Hepatocyte (in vitro differentiated cells): Measurements from ENCODE around the gene ST6GALNAC4. TPM values are rescaled to one million over a fixed set of nuclear protein-coding genes. Genes with fewer than 3 reads are reported as not detected.

Source experiments
- DNase-seq: peaks from one replicate; pipeline ENCODE4 v3.0.0-alpha.2; 2016; ENCODE audit warnings: low spot score
- H2AFZ ChIP-seq: fragments of 200-600 bp; sonication (generic); 2 replicates; pipeline ENCODE4 v1.6.0; 2016; ENCODE audit warnings: antibody characterized with exemption, mild to moderate bottlenecking
- H3K27ac ChIP-seq: fragments of 200-600 bp; sonication (generic); 2 replicates; pipeline ENCODE4 v1.5.1; 2016; ENCODE audit warnings: mild to moderate bottlenecking
- H3K27me3 ChIP-seq: fragments of 200-600 bp; sonication (generic); 2 replicates; pipeline ENCODE4 v1.6.1; 2016
- H3K36me3 ChIP-seq: fragments of 200-600 bp; sonication (generic); replicated peaks from 2 replicates; pipeline ENCODE4 v1.5.1; 2016; ENCODE audit warnings: low read depth; ENCODE audit not compliant: insufficient read depth
- H3K4me1 ChIP-seq: fragments of 200-600 bp; sonication (generic); 2 replicates; pipeline ENCODE4 v1.5.1; 2016; ENCODE audit warnings: mild to moderate bottlenecking, moderate library complexity; ENCODE audit not compliant: insufficient read depth
- H3K4me2 ChIP-seq: fragments of 200-600 bp; sonication (generic); 2 replicates; pipeline ENCODE4 v1.6.0; 2016
- H3K4me3 ChIP-seq: fragments of 200-600 bp; sonication (generic); 2 replicates; pipeline ENCODE4 v1.5.1; 2016; ENCODE audit warnings: mild to moderate bottlenecking
- H3K79me2 ChIP-seq: fragments of 200-600 bp; sonication (generic); 2 replicates; pipeline ENCODE4 v1.6.0; 2017; ENCODE audit warnings: mild to moderate bottlenecking
- H3K9me2 ChIP-seq: fragments of 200-600 bp; sonication (generic); replicated peaks from 2 replicates; pipeline ENCODE4 v1.6.0; 2017; ENCODE audit warnings: mild to moderate bottlenecking; ENCODE audit not compliant: insufficient read depth
- H3K9me3 ChIP-seq: fragments of 200-600 bp; sonication (generic); 2 replicates; pipeline ENCODE4 v1.5.1; 2016; ENCODE audit warnings: low read depth, mild to moderate bottlenecking
- H4K20me1 ChIP-seq: fragments of 200-600 bp; sonication (generic); 2 replicates; pipeline ENCODE4 v1.6.0; 2016; ENCODE audit warnings: mild to moderate bottlenecking; ENCODE audit not compliant: insufficient read depth, poor library complexity, severe bottlenecking
- CTCF ChIP-seq: fragments of 200-600 bp; sonication (generic); IDR thresholded peaks from 2 replicates; pipeline ENCODE4 v1.5.1; 2016; ENCODE audit warnings: antibody characterized with exemption, mild to moderate bottlenecking; ENCODE audit not compliant: poor library complexity
- EZH2 ChIP-seq: fragments of 200-600 bp; sonication (generic); IDR thresholded peaks from 2 replicates; pipeline ENCODE4 v1.6.1; 2016; ENCODE audit warnings: antibody characterized with exemption, mild to moderate bottlenecking, borderline replicate concordance
- EZH2phosphoT487 ChIP-seq: fragments of 200-600 bp; sonication (generic); IDR thresholded peaks from one replicate; pipeline ENCODE4 v1.6.1; 2018; ENCODE audit warnings: antibody characterized with exemption, mild to moderate bottlenecking, low read depth, moderate library complexity; ENCODE audit not compliant: unreplicated experiment, severe bottlenecking
- WGBS: methylation state at CpG from one replicate; pipeline ENCODE4 v1.1.6; 2016; ENCODE audit warnings: low lambda C conversion rate; ENCODE audit errors: missing lambda C conversion rate; 5-methylcytosine and 5-hydroxymethylcytosine counted together
- polyA plus RNA-seq: library from polyadenylated mRNA; unstranded; fragments of >200 nt; fragmentation: Nextera tagmentation; extraction: Ambion mirVana; gene quantifications from 2 replicates; pipeline ENCODE4 v1.2.1, GENCODE V29; 2016
- total RNA-seq: library from RNA; depleted of rRNA; stranded (reverse); fragments of >200 nt; gene quantifications from 2 replicates; pipeline ENCODE4 v1.2.3, GENCODE V29; 2014

ST6GALNAC4 gene
- total and polyA plus RNA-seq, 2 experiments from 2014 or later, result 14.3 to 14.6 TPM

- Histone ChIP-seq H3K79me2 (no peaks in the 10 kb centered on the region), H3K4me1 (peaks cover 25% of the 10 kb centered on the region), H4K20me1 (no peaks in the 10 kb centered on the region), H3K27me3 (no peaks in the 10 kb centered on the region), H3K9me2 (no peaks in the 10 kb centered on the region), H3K9me3 (no peaks in the 10 kb centered on the region), H3K4me3 (no peak overlapping the region), H3K36me3 (no peaks in the 10 kb centered on the region), H3K4me2 (no peak overlapping the region), H2AFZ (no peak overlapping the region), H3K27ac (no peak overlapping the region)
- 98% methylated on average over 10 of the region's 10 CpGs for whole genome bisulfite sequencing
- TF ChIP-seq EZH2phosphoT487, result no peak
- TF ChIP-seq CTCF, result no peak
- TF ChIP-seq EZH2, result no peak
- no peak for DNase-seq
These were observed 8.2 kb downstream of the ST6GALNAC4 start for GRCh38 chr9:127908660-127908926.

- Histone ChIP-seq H4K20me1 (no peaks in the 10 kb centered on the region), H3K79me2 (no peaks in the 10 kb centered on the region), H3K27me3 (no peaks in the 10 kb centered on the region), H3K4me2 (no peak overlapping the region), H3K4me1 (peaks cover 26% of the 10 kb centered on the region), H3K27ac (no peak overlapping the region), H3K4me3 (no peak overlapping the region), H3K36me3 (no peaks in the 10 kb centered on the region), H2AFZ (no peak overlapping the region), H3K9me2 (no peaks in the 10 kb centered on the region), H3K9me3 (no peaks in the 10 kb centered on the region)
- no peak for DNase-seq
- TF ChIP-seq CTCF (no peak), EZH2 (no peak), EZH2phosphoT487 (no peak)
- 88% methylated on average over 33 of the region's 35 CpGs for WGBS
These were observed 8.8 kb downstream of the ST6GALNAC4 start for GRCh38 chr9:127907867-127908659.

GRCh38 chr9:127905788-127906191 is 11.1 kb downstream of the ST6GALNAC4 start:
- H3K27me3 ChIP-seq, result no peaks in the 10 kb centered on the region
- peaks cover 21% of the 10 kb centered on the region for H3K4me1 ChIP-seq
- no peak overlapping the region for H3K4me3 ChIP-seq

More at GRCh38 chr9:127905788-127906191, 11.1 kb downstream of the ST6GALNAC4 start:
- WGBS, result 98% methylated on average over 12 of the region's 12 CpGs
- no peak for DNase-seq
- H3K79me2 ChIP-seq, result no peaks in the 10 kb centered on the region
- no peaks in the 10 kb centered on the region for H3K36me3 ChIP-seq
- no peaks in the 10 kb centered on the region for H3K9me2 ChIP-seq
- H3K9me3 ChIP-seq, result no peaks in the 10 kb centered on the region
- no peak overlapping the region for H3K27ac ChIP-seq
- no peaks in the 10 kb centered on the region for H4K20me1 ChIP-seq
- no peak overlapping the region for H2AFZ ChIP-seq
- no peak overlapping the region for H3K4me2 ChIP-seq
- TF ChIP-seq CTCF (no peak), EZH2 (no peak), EZH2phosphoT487 (no peak)
